MG63 (cell line): Measurements from ENCODE around the gene NXPE3. TPM values are rescaled to one million over a fixed set of nuclear protein-coding genes. Genes with fewer than 3 reads are reported as not detected.

ENCODE experiments used
- DNase-seq: peaks from one replicate; pipeline ENCODE4 v3.0.0-alpha.2; 2020
- H3K27me3 ChIP-seq: fragments of 250-450 bp; sonication (Bioruptor Pico); 2 replicates; pipeline ENCODE4 v1.5.1; 2020; ENCODE audit warnings: mild to moderate bottlenecking, moderate library complexity
- H3K36me3 ChIP-seq: fragments of 250-450 bp; sonication (Bioruptor Pico); 2 replicates; pipeline ENCODE4 v1.5.1; 2020; ENCODE audit warnings: mild to moderate bottlenecking, moderate library complexity
- H3K4me3 ChIP-seq: fragments of 250-450 bp; sonication (Bioruptor Pico); 2 replicates; pipeline ENCODE4 v1.5.1; 2020; ENCODE audit warnings: mild to moderate bottlenecking, moderate library complexity
- H3K9me3 ChIP-seq: fragments of 250-450 bp; sonication (Bioruptor Pico); 2 replicates; pipeline ENCODE4 v1.5.1; 2020; ENCODE audit warnings: mild to moderate bottlenecking, moderate library complexity
- total RNA-seq: library from RNA; depleted of rRNA; stranded (reverse); fragments of >200 nt; shearing (Covaris generic); gene quantifications from 2 replicates; pipeline ENCODE4 v1.2.3, GENCODE V29; 2014; ENCODE audit warnings: low replicate concordance

Gene NXPE3
- total RNA-seq, 1 experiment from 2014 or later: 7.5 TPM

- Histone ChIP-seq H3K36me3 (no peaks in the 10 kb centered on the region), H3K27me3 (no peaks in the 10 kb centered on the region), H3K4me3 (no peak overlapping the region), H3K9me3 (no peaks in the 10 kb centered on the region)
- DNase-seq: no peak
These were observed 57.9 kb downstream of the NXPE3 start for GRCh38 chr3:101836652-101837598.

DNA sequence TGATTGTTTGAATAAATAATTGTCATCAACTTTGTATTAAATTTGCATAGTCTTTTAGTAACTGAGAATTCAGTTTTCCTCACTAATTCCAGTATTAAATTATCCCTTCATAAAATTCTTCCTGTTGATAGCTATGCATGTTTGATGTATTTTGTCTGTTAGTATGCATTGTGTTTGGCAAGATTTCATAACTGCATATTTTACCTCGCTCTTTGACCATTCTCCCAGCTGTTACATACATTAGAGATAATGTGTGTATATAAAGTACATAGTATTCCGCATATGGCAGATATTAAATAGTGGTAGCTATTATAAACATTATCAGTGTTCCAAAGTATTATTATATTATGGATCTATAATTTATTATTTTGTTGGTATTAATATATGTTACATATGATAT lies 59.7 kb downstream of the NXPE3 start:
- Histone ChIP-seq H3K4me3 (no peak overlapping the region), H3K27me3 (no peaks in the 10 kb centered on the region), H3K9me3 (no peaks in the 10 kb centered on the region), H3K36me3 (no peaks in the 10 kb centered on the region)
- no peak for DNase-seq

DNA sequence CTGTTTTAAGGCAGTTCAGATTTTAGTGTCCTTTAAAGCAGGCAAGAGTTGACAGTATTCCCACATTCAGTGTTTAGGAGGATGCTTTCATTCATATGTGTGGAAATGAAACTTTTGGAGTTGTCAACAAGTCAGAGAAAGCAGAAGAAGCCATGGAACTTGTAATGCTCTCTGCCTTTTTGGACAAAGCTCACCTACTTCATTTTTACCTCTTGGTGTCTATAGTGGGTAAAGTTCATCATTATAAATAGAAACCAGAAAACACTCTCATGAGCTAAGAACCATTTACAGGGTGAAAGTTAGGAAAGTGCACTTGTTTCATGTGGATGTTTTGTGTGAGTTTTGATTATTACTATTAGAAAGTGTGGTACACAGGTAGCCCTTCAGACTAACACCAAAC lies 61.1 kb downstream of the NXPE3 start:
- Histone ChIP-seq H3K4me3 (no peak overlapping the region), H3K9me3 (no peaks in the 10 kb centered on the region), H3K36me3 (no peaks in the 10 kb centered on the region), H3K27me3 (no peaks in the 10 kb centered on the region)
- no peak for DNase-seq

- Histone ChIP-seq H3K9me3 (no peaks in the 10 kb centered on the region), H3K4me3 (no peak overlapping the region), H3K36me3 (no peaks in the 10 kb centered on the region), H3K27me3 (no peaks in the 10 kb centered on the region)
- DNase-seq: peak; percentile 51
These were observed 63.4 kb downstream of the NXPE3 start for GRCh38 chr3:101842245-101842934.

- no peak for DNase-seq
- Histone ChIP-seq H3K27me3 (no peaks in the 10 kb centered on the region), H3K36me3 (no peaks in the 10 kb centered on the region), H3K9me3 (no peaks in the 10 kb centered on the region), H3K4me3 (no peak overlapping the region)
These were observed 63.9 kb downstream of the NXPE3 start for GRCh38 chr3:101842935-101843330.

DNA sequence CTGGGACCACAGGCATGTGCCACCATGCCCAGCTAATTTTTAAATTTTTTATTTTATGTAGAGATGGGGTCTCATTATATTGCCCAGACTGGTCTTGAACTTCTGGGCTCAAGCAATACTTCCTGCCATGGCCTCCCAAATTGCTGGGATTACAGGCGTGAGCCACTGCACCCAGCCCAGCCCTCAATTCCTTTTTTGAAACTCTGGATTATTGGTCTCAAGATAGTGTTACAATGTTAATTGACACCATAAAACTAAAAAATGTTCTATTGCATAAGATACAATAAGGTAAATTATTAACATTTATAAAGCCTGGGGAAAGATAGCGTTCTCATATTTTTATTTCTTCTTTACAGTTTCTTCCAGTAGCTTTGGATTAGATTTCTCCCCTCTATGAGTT lies 66.4 kb downstream of the NXPE3 start:
- DNase-seq: no peak
- Histone ChIP-seq H3K27me3 (no peaks in the 10 kb centered on the region), H3K36me3 (no peaks in the 10 kb centered on the region), H3K9me3 (no peaks in the 10 kb centered on the region), H3K4me3 (no peak overlapping the region)

DNA sequence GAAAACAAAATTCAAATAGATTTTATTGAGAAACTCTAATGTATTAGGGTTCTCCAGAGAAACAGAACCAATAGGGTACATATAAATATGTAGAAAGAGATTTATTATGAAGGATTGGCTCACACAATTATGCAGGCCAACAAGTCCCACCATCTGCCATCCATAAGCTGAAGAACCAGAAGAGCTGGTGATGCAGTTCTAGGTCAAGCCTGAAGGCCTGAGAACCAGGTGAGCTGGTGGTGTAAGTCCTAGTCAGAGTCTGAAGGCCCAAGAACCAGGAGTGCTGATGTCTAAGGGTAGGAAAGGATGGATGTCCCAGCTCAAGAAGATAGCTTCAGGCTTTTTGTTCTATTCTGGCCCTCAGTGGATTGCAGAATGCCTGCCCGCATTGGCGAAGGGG lies 67.7 kb downstream of the NXPE3 start:
- peaks cover 12% of the 10 kb centered on the region for H3K36me3 ChIP-seq
- H3K4me3 ChIP-seq: no peak overlapping the region
- H3K27me3 ChIP-seq: no peaks in the 10 kb centered on the region
- H3K9me3 ChIP-seq: no peaks in the 10 kb centered on the region
- DNase-seq: no peak

DNA sequence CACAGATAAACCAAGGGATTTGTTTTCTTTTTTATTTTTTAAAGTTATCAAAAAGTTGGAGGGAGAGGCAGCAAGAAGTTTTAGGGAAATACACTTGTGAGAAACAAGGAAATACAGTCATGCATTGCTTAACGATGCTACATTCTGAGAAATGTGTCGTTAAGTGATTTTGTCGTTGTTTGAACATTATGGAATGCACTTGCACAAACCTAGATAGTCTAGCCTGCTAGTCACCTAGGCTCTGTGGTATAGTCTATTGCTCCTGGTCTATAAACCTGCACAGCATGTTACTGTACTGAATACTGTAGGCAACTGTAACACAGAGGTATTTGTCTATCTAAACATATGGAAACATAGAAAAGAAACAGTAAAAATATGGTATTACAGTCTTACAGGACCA lies 68.3 kb downstream of the NXPE3 start:
- Histone ChIP-seq H3K4me3 (no peak overlapping the region), H3K36me3 (peaks cover 19% of the 10 kb centered on the region), H3K27me3 (no peaks in the 10 kb centered on the region), H3K9me3 (no peaks in the 10 kb centered on the region)
- no peak for DNase-seq

DNA sequence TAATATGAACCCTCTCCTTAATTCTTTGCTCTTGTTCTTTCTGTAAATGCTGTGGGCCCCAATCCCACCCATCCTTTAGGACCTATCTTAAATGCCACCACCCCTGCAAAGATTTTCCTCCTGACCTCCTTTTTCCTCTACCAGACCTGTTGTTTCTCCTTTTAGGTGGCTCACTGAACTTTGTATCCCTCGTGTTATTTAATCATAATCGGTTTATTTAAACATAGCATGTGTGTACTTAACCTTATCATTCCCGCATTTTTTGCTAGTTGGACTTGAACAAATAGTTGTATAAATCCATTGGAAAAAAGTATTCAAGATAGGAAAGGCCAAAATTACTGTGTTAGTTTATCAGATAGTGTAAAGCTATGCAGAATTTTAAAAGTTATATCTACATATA lies 69.3 kb downstream of the NXPE3 start:
- H3K36me3 ChIP-seq: peaks cover 29% of the 10 kb centered on the region
- H3K9me3 ChIP-seq: no peaks in the 10 kb centered on the region
- H3K4me3 ChIP-seq: peak overlapping the region; percentile 77
- no peaks in the 10 kb centered on the region for H3K27me3 ChIP-seq
- no peak for DNase-seq

- peak; percentile 98 for DNase-seq
- H3K4me3 ChIP-seq: peak within 1 kb of the TSS; percentile 77
- H3K9me3 ChIP-seq: no peaks in the 10 kb centered on the region
- H3K36me3 ChIP-seq: peaks cover 36% of the 10 kb centered on the region
- no peaks in the 10 kb centered on the region for H3K27me3 ChIP-seq
These were observed 70.0 kb downstream of the NXPE3 start, which contains the start of gene NFKBIZ for GRCh38 chr3:101848754-101849713. NFKBIZ (plus strand) TSS chr3:101849514; CDS start chr3:101849629, 115 bp downstream.

- Histone ChIP-seq H3K36me3 (peaks cover 43% of the 10 kb centered on the region), H3K9me3 (no peaks in the 10 kb centered on the region), H3K4me3 (peak overlapping the region; percentile 77), H3K27me3 (no peaks in the 10 kb centered on the region)
- peak; percentile 51 for DNase-seq
These were observed 70.8 kb downstream of the NXPE3 start for GRCh38 chr3:101849714-101850245.

DNA sequence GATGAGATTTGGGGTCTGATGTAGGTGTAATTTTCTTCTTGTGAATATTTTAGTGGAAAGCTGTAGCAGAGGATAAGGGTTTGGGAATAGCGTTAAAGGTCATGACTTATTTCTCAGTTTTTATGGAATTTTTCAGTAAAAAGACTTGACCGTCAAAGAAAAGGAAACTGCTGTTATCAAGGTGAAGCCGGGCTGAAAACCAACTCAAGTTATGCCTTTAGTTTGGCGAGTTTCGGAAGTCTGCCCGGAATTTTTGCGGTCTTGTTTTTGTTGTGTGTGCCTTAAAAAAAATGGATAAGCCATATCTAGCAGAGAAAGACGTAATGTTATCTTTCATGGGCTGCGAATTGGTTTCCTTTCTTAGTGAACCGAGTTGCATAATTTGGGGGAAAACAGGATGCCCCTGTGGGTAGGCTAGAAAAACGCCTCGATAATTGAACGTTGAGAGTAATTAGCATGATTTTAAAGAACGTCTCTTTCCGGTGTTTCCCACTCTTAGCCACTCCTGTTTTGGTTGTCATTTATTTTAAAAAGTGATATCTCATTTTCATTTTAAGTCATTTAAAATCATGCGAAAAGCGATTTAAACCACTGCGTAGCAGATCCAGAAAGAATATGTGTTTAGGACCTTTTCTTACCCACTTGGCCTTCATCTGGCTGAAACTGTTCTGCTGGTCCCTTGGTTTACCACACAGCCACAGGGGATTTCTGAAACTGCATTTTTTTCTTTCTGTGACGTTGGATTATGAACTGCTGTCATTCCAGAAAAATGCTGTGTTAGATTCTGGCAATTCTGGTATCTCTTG lies 71.4 kb downstream of the NXPE3 start:
- peak; percentile 24 for DNase-seq
- Histone ChIP-seq H3K9me3 (no peaks in the 10 kb centered on the region), H3K27me3 (no peaks in the 10 kb centered on the region), H3K36me3 (peaks cover 50% of the 10 kb centered on the region), H3K4me3 (peak overlapping the region; percentile 77)

DNA sequence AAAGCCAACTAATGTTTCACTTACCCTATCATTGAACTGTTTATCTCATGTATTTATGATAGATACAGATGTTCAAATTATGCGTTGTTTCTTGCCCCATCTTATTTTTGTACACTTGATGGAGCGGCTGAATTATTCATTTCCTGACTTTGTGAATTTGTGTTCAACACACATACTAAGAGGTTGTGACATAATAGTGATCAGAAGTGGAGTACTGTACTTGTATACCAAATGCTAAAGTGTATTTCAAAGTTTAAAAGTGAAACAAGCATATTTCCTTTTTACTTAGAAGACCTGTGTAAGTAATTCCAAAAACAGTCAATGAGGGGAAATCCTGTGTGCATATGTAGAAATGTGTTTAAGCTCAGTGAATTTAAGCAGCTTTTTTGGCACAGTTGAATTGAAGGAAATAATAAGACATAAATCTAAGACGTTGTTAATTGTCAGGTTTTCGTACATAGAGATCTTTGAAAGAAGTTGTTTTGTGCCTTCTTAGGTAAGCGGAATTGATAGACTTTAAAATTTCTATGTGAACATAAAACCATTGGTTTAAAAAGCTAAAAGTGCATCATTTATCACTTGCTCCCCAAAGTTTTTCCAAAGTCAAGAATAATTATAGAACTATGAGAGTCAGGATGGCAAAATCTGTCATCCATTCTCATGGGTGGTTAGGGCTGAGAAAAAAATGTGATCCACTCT lies 72.2 kb downstream of the NXPE3 start:
- Histone ChIP-seq H3K9me3 (no peaks in the 10 kb centered on the region), H3K36me3 (peaks cover 57% of the 10 kb centered on the region), H3K27me3 (no peaks in the 10 kb centered on the region), H3K4me3 (peak overlapping the region; percentile 77)
- no peak for DNase-seq

GRCh38 chr3:101851850-101852714 lies 73.1 kb downstream of the NXPE3 start:
- no peak for DNase-seq
- Histone ChIP-seq H3K36me3 (peaks cover 66% of the 10 kb centered on the region), H3K27me3 (no peaks in the 10 kb centered on the region), H3K9me3 (no peaks in the 10 kb centered on the region), H3K4me3 (peak overlapping the region; percentile 77)
